ENCODE data around the gene ANO3. TPM values are rescaled to one million over a fixed set of nuclear protein-coding genes. Genes with fewer than 3 reads are reported as not detected.

ANO3 gene
- total RNA-seq, 4 donors from 2014 or later: 0.08 to 0.27 TPM; not detected in 2

DNA sequence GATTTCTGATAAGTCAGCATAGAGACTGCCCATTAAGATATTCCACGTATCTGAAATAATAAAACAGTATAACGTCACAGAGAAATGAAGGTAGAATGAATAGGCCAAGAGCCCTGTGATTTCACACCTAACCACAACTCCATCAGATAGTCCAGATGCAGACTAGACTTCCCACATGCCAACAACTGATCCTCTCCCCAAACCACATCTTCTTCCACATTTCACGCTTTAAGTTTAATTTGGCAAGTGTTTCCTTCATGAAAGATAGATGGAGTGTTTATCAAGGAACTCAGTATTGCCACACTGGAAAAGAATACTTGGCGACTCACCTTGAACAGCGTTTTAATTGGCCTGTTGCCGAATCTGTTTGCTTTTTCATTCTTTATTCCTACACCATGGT lies 158.6 kb downstream of the ANO3 start:
- 76 to 90% methylated on average over 6 of the region's 6 CpGs for WGBS, 2 donors (ENCODE audit: low coverage in 1 of 2)
- no peak overlapping the region for H3K27ac ChIP-seq
- H3K36me3 ChIP-seq: no peaks in the 10 kb centered on the region
- TF ChIP-seq POLR2AphosphoS5 (IDR thresholded peaks at IDR 0.05) (no peak), EP300 (IDR thresholded peaks at IDR 0.05) (no peak), POLR2A (IDR thresholded peaks at IDR 0.05) (no peak)
- TF ChIP-seq, protein P1, sequence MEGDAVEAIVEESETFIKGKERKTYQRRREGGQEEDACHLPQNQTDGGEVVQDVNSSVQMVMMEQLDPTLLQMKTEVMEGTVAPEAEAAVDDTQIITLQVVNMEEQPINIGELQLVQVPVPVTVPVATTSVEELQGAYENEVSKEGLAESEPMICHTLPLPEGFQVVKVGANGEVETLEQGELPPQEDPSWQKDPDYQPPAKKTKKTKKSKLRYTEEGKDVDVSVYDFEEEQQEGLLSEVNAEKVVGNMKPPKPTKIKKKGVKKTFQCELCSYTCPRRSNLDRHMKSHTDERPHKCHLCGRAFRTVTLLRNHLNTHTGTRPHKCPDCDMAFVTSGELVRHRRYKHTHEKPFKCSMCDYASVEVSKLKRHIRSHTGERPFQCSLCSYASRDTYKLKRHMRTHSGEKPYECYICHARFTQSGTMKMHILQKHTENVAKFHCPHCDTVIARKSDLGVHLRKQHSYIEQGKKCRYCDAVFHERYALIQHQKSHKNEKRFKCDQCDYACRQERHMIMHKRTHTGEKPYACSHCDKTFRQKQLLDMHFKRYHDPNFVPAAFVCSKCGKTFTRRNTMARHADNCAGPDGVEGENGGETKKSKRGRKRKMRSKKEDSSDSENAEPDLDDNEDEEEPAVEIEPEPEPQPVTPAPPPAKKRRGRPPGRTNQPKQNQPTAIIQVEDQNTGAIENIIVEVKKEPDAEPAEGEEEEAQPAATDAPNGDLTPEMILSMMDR (IDR thresholded peaks at IDR 0.05): no peak
- ATAC-seq: no peak
- no peaks in the 10 kb centered on the region for H3K27me3 ChIP-seq
- no peaks in the 10 kb centered on the region for H3K4me1 ChIP-seq
- no peak overlapping the region for H3K4me3 ChIP-seq
- no peaks in the 10 kb centered on the region for H3K9me3 ChIP-seq

DNA sequence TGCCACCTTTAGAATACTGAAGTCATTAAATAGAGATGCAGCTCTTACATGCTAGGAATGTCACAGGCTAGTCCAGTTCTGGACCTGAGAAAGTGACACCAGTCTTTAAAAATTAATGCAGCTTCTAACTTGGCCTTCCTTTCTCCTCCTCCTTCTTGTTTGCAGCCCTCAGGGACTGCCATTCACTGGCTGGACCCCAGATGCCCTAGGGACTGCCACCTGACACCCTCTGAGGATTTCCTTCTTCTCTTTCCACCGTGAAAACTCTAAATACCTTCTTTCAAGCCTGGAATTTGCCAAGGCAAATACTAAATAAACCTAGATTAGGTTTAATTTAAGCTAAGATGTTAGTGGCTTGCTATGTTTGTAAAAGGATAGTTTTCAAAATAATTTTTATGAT lies 161.7 kb downstream of the ANO3 start:
- WGBS, 2 donors (ENCODE audit: low coverage in 1 of 2): 23 to 67% methylated on average over 1 of the region's 1 CpG
- no peak for ATAC-seq

DNA sequence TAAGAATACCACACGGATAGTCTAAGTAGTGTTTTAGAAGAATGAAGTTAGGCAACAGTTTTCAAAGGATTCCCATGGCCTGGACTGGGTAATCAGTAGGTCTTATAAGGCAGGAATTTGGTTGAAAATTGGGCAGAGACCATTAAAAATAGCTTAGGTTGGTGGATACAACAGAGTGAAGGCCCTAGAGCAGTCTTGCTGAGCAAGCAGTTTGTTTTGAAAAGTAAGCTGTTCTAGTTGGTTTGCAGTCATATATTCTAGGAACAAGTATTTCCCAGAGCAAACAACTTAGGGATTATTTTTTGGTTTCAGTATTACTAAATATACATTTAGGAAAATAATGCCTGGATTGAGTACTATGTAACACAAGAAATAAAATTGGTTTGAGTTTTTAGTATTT lies 175.3 kb downstream of the ANO3 start:
- Histone ChIP-seq H3K4me1 (no peaks in the 10 kb centered on the region), H3K4me3 (no peak overlapping the region), H3K36me3 (no peaks in the 10 kb centered on the region), H3K27me3 (no peaks in the 10 kb centered on the region), H3K9me3 (no peaks in the 10 kb centered on the region), H3K27ac (no peak overlapping the region)
- TF ChIP-seq POLR2A (IDR thresholded peaks at IDR 0.05) (no peak), POLR2AphosphoS5 (IDR thresholded peaks at IDR 0.05) (no peak), EP300 (IDR thresholded peaks at IDR 0.05) (no peak)
- TF ChIP-seq, protein P1 (IDR thresholded peaks at IDR 0.05): no peak
- WGBS, 2 donors (ENCODE audit: low coverage in 1 of 2): 57 to 65% methylated on average over 1 of the region's 1 CpG
- no peak for ATAC-seq

More for the DNA sequence above, 161.7 kb downstream of the ANO3 start:
- Histone ChIP-seq H3K27me3 (no peaks in the 10 kb centered on the region), H3K9me3 (no peaks in the 10 kb centered on the region), H3K27ac (no peak overlapping the region), H3K36me3 (no peaks in the 10 kb centered on the region), H3K4me3 (no peak overlapping the region), H3K4me1 (no peaks in the 10 kb centered on the region)
- TF ChIP-seq EP300 (IDR thresholded peaks at IDR 0.05) (no peak), POLR2A (IDR thresholded peaks at IDR 0.05) (no peak), POLR2AphosphoS5 (IDR thresholded peaks at IDR 0.05) (no peak)
- TF ChIP-seq, protein P1 (IDR thresholded peaks at IDR 0.05): no peak

DNA sequence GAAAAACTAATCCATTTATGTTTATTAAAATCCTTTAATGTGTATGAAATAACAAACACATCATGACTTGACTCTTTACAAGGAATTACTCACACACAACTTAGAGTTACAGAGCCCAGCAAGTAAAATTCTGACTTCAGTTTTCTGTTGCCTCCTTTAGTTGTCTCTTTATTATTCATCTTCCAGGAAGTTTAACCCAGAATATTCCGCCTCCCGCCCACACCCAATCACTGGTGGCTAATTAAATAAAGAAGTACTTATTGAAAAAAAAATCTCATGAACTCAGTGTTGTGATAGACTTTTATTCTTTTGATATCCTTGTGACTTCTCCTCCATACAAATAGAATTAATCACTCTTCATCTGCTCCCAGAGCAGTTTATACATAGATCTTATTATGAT lies 178.2 kb downstream of the ANO3 start:
- Histone ChIP-seq H3K9me3 (no peaks in the 10 kb centered on the region), H3K27me3 (no peaks in the 10 kb centered on the region), H3K4me1 (no peaks in the 10 kb centered on the region), H3K4me3 (no peak overlapping the region), H3K36me3 (no peaks in the 10 kb centered on the region), H3K27ac (no peak overlapping the region)
- WGBS, 2 donors (ENCODE audit: low coverage in 1 of 2): 85 to 90% methylated on average over 2 of the region's 2 CpGs
- no peak for ATAC-seq
- TF ChIP-seq, protein P1 (IDR thresholded peaks at IDR 0.05): no peak
- TF ChIP-seq POLR2AphosphoS5 (IDR thresholded peaks at IDR 0.05) (no peak), EP300 (IDR thresholded peaks at IDR 0.05) (no peak), POLR2A (IDR thresholded peaks at IDR 0.05) (no peak)

DNA sequence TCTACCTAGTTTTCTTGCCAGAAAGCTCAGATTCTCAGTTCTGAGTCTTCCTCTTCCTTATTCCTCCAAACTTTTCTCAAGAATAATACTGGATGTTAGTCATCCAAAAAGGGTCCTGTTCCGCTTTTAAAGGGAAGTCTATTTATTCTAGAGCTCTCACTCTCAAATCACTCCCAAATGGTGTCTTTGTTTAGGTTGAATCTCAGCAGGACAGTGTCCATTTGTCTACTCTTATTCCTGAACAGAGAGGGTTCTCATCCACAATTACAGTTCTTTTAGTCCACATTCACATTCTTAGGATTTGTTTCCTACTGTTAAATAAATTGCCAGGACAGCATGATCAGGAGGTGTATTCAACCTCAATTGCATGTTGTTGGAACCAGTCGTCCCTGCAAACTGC lies 178.8 kb downstream of the ANO3 start:
- Histone ChIP-seq H3K4me1 (no peaks in the 10 kb centered on the region), H3K36me3 (no peaks in the 10 kb centered on the region), H3K9me3 (no peaks in the 10 kb centered on the region), H3K27me3 (no peaks in the 10 kb centered on the region), H3K4me3 (no peak overlapping the region), H3K27ac (no peak overlapping the region)
- 61 to 64% methylated on average over 2 of the region's 2 CpGs for WGBS, 2 donors (ENCODE audit: low coverage in 1 of 2)
- no peak for TF ChIP-seq POLR2A (IDR thresholded peaks at IDR 0.05)
- TF ChIP-seq, protein P1 (IDR thresholded peaks at IDR 0.05): no peak
- no peak for TF ChIP-seq EP300 (IDR thresholded peaks at IDR 0.05)
- TF ChIP-seq POLR2AphosphoS5 (IDR thresholded peaks at IDR 0.05): no peak
- ATAC-seq: no peak

Data from gastroesophageal sphincter (tissue), 4 donors.